Natural killer cell (primary cell): ENCODE results near the gene IMPG1. TPM values are rescaled to one million over a fixed set of nuclear protein-coding genes. Genes with fewer than 3 reads are reported as not detected.

Source experiments
- ATAC-seq, 3 donors: fragments of 150-1000 bp in 2 of 3; fragments of 200-7000 bp in 1 of 3; cut with Tn5 transposase; 1 replicate in 1 of 3; 2 replicates in 2 of 3; pipeline ENCODE4 v1.10.0; 2021; ENCODE audit warnings: mild to moderate bottlenecking in 2 of 3, moderate library complexity in 2 of 3
- DNase-seq, 2 donors: peaks; one replicate each; pipeline versions ENCODE4 v3.0.0 to v3.0.0-alpha.2; 2013 to 2021; ENCODE audit warnings: mixed read lengths in 1 of 2
- H3K27ac ChIP-seq: one replicate; pipeline ENCODE4 v1.5.1; 2013; ENCODE audit warnings: mild to moderate bottlenecking, low read length
- H3K27me3 ChIP-seq: one replicate; pipeline ENCODE4 v1.6.1; 2013; ENCODE audit warnings: low read length; ENCODE audit not compliant: control insufficient read depth, insufficient read depth
- H3K36me3 ChIP-seq: one replicate; pipeline ENCODE4 v1.6.1; 2013; ENCODE audit warnings: low read length; ENCODE audit not compliant: control insufficient read depth, insufficient read depth
- H3K4me1 ChIP-seq: one replicate; pipeline ENCODE4 v1.6.1; 2013; ENCODE audit warnings: low read length; ENCODE audit not compliant: control insufficient read depth, insufficient read depth
- H3K4me3 ChIP-seq: one replicate; pipeline ENCODE4 v1.5.1; 2013; ENCODE audit warnings: low read length
- H3K9me3 ChIP-seq: one replicate; pipeline ENCODE4 v1.6.1; 2013; ENCODE audit warnings: low read length; ENCODE audit not compliant: control insufficient read depth, insufficient read depth
- H3K27ac Mint-ChIP-seq, 2 donors: one replicate each; pipeline ENCODE4 v1.8.0; 2022; ENCODE audit warnings: mild to moderate bottlenecking in 2 of 2, mixed read lengths in 2 of 2, moderate library complexity in 1 of 2
- H3K27me3 Mint-ChIP-seq, 2 donors: one replicate each; pipeline ENCODE4 v1.8.0; 2022; ENCODE audit warnings: low read depth in 2 of 2, mixed read lengths in 2 of 2
- H3K36me3 Mint-ChIP-seq: one replicate; pipeline ENCODE4 v1.8.0; 2022; ENCODE audit warnings: mixed read lengths
- H3K4me1 Mint-ChIP-seq, 2 donors: one replicate each; pipeline ENCODE4 v1.8.0; 2022; ENCODE audit warnings: mixed read lengths in 2 of 2
- H3K4me3 Mint-ChIP-seq: one replicate; pipeline ENCODE4 v1.8.0; 2022; ENCODE audit warnings: mild to moderate bottlenecking, moderate library complexity, mixed read lengths
- H3K9me3 Mint-ChIP-seq, 2 donors: one replicate each; pipeline ENCODE4 v1.8.0; 2022; ENCODE audit warnings: mixed read lengths in 2 of 2
- CTCF ChIP-seq: fragments of 200-600 bp; IDR thresholded peaks from one replicate; pipeline ENCODE4 v1.8.0; 2022; ENCODE audit warnings: antibody characterized with exemption
- WGBS: methylation state at CpG from one replicate; pipeline ENCODE4 v1.1.7; 2013; ENCODE audit warnings: missing lambda C conversion rate; ENCODE audit not compliant: insufficient coverage; 5-methylcytosine and 5-hydroxymethylcytosine counted together
- intact Hi-C: fragments of 100-400 bp; cut with micrococcal nuclease; formaldehyde crosslinking; loops from one replicate; pipeline ENCODE4 v1.14.2; 2022
- total RNA-seq, 4 donors: library from RNA; stranded (reverse); fragments of 120-200 nt in 1 of 4; gene quantifications; one replicate each; pipeline versions ENCODE4 v1.2.3 to v1.2.4, GENCODE V29; 2013 to 2022

Gene IMPG1
- total RNA-seq, 3 donors from 2014 or later (not counting 1 experiment from before 2014, with no cell fraction given), result not detected

- H3K9me3 ChIP-seq, result peaks cover 4% of the 10 kb centered on the region
- no peak overlapping the region for H3K4me3 ChIP-seq
- no peak overlapping the region for H3K27ac ChIP-seq
- H3K4me1 Mint-ChIP-seq, result no peaks in the 10 kb centered on the region
- no peaks in the 10 kb centered on the region for H3K27me3 Mint-ChIP-seq
- H3K36me3 ChIP-seq, result no peaks in the 10 kb centered on the region
- WGBS, result no CpG with 5 or more reads among the region's 1 CpG
- intact Hi-C loops, result no loop called here
- peaks cover 7% of the 10 kb centered on the region for H3K36me3 Mint-ChIP-seq
- no peak overlapping the region for H3K4me3 Mint-ChIP-seq
- H3K9me3 Mint-ChIP-seq, result peaks cover 11 to 15% of the 10 kb centered on the region in 2 donors
- no peak for ATAC-seq
- H3K27ac Mint-ChIP-seq, result no peak overlapping the region
- no peaks in the 10 kb centered on the region for H3K4me1 ChIP-seq
- no peak for DNase-seq
- no peaks in the 10 kb centered on the region for H3K27me3 ChIP-seq
- no peak for TF ChIP-seq CTCF
These were observed 15.0 kb downstream of the IMPG1 start for GRCh38 chr6:76057469-76057868.

GRCh38 chr6:76052314-76052713 lies 20.1 kb downstream of the IMPG1 start:
- intact Hi-C loops, result no loop called here
- Mint-ChIP-seq H3K36me3 (no peaks in the 10 kb centered on the region), H3K27me3 (no peaks in the 10 kb centered on the region), H3K27ac (no peak overlapping the region), H3K9me3 (peaks cover 17% of the 10 kb centered on the region in 2 donors), H3K4me3 (no peak overlapping the region), H3K4me1 (no peaks in the 10 kb centered on the region)
- TF ChIP-seq CTCF, result no peak
- DNase-seq (no peak), ATAC-seq (no peak)
- H3K4me3 ChIP-seq, result no peak overlapping the region
- no peaks in the 10 kb centered on the region for H3K27me3 ChIP-seq
- peaks cover 9% of the 10 kb centered on the region for H3K9me3 ChIP-seq
- H3K27ac ChIP-seq, result no peak overlapping the region
- 72% methylated on average over 3 of the region's 3 CpGs for WGBS
- H3K4me1 ChIP-seq, result no peaks in the 10 kb centered on the region
- no peaks in the 10 kb centered on the region for H3K36me3 ChIP-seq

DNA sequence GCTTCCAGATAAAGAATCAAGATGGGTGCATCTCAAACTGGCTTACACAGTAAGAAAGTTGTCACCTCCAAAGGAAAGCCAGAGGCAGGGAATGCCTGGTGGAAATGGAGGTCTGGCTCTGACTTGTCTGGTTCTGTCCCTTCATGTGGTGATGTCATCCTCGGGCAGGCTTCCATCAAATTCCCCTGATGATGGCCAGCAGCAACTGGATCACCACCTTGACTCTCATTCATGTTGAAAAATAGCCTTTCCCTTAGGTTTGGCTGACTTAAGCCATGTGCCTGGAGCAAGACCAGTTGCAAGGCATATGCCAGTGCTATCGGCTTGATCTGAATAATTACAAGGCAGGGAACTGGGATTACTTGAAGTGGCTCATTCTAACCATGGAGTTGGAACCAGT lies 28.8 kb downstream of the IMPG1 start:
- no peaks in the 10 kb centered on the region for H3K36me3 ChIP-seq
- Mint-ChIP-seq H3K27ac (no peak overlapping the region), H3K4me3 (no peak overlapping the region), H3K27me3 (no peaks in the 10 kb centered on the region), H3K9me3 (peaks cover 6 to 27% of the 10 kb centered on the region in 2 donors), H3K4me1 (no peaks in the 10 kb centered on the region), H3K36me3 (no peaks in the 10 kb centered on the region)
- H3K27ac ChIP-seq, result no peak overlapping the region
- H3K9me3 ChIP-seq, result peaks cover 2% of the 10 kb centered on the region
- ATAC-seq (no peak), DNase-seq (no peak)
- H3K4me3 ChIP-seq, result no peak overlapping the region
- intact Hi-C loops, result no loop called here
- H3K4me1 ChIP-seq, result no peaks in the 10 kb centered on the region
- H3K27me3 ChIP-seq, result no peaks in the 10 kb centered on the region
- TF ChIP-seq CTCF, result no peak
- WGBS, result 76% methylated on average over 2 of the region's 2 CpGs

GRCh38 chr6:76035713-76036112 lies 36.7 kb downstream of the IMPG1 start:
- intact Hi-C loops, result no loop called here
- Mint-ChIP-seq H3K4me1 (no peaks in the 10 kb centered on the region), H3K9me3 (peaks cover 9 to 21% of the 10 kb centered on the region in 2 donors), H3K4me3 (no peak overlapping the region), H3K36me3 (no peaks in the 10 kb centered on the region), H3K27me3 (no peaks in the 10 kb centered on the region), H3K27ac (no peak overlapping the region)
- H3K27me3 ChIP-seq, result no peaks in the 10 kb centered on the region
- H3K36me3 ChIP-seq, result no peaks in the 10 kb centered on the region
- no peaks in the 10 kb centered on the region for H3K4me1 ChIP-seq
- WGBS, result 33% methylated on average over 1 of the region's 1 CpG
- no peak for DNase-seq
- ATAC-seq, result no peak
- no peak overlapping the region for H3K4me3 ChIP-seq
- H3K9me3 ChIP-seq, result peaks cover 9% of the 10 kb centered on the region
- no peak for TF ChIP-seq CTCF
- H3K27ac ChIP-seq, result no peak overlapping the region
